GM21367 (cell line): ENCODE results near the gene RAP1GAP.
"Not testable (repeated sequence)": the region's sequence is repeated elsewhere in the genome, so short reads cannot be mapped to it uniquely, and the experiment has no call there.

Experiments
- ATAC-seq: cut with Tn5 transposase; IDR thresholded peaks from one replicate; pipeline ENCODE4 v1.9.1; 2021; ENCODE audit not compliant: unreplicated experiment

The RAP1GAP gene

DNA sequence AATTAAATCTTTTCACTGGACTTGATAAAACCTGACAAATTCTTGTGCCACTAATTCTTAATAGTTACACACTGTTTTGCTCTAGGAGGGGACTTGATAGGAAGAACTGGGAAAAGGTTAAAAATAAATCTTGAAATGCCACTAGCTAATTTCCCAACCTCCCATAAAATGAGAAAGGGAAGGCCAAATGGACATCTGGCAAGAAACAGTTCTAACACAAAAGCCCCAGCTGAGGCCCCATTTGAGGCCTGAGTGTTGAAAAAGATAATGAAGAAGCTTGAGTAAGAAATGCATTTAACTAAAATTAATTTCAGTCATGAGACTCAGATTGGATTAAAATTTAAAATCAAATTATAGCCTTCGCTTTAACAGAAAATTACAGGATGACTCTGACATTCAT, 11.2 kb upstream of the RAP1GAP start:
- no peak for ATAC-seq

DNA sequence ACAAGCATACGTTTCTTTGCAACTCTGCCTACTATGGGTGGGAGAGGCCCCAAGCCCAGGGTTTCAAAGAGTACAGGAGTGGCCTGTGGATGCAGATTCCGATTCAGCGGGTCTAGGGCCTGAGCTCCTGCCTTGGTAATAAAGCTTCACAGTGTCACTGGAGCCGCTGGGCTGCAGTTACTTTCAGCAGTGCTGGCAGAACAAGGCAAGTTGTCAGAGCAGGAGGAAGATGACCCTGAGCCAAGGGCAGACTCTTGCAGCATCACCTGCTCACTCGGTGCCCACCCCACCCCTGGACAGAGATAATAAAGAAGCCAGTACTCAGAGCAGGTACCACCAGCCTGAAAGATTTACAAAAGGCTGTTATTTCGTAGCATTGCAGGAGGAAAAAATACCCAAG, 8.0 kb upstream of the RAP1GAP start:
- ATAC-seq: no peak

DNA sequence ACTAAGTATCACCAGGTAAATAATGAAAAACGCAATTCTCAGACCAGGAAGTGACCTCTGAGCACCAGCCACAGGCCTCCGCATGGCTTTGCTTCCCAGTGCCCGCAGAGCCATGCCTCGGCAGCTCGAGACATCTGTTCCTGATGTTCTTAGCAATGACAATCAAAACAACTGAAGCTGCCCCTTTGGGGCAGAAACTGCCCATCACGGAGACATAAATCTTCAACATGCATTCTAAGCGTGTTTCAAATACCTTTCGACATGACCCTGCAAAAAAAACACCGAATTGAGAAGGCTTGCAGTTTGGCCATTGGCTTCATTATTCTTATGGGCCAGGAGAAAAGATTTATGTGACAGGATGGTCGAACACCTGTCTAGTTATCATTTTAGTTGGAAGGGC, 5.8 kb upstream of the RAP1GAP start:
- no peak for ATAC-seq

DNA sequence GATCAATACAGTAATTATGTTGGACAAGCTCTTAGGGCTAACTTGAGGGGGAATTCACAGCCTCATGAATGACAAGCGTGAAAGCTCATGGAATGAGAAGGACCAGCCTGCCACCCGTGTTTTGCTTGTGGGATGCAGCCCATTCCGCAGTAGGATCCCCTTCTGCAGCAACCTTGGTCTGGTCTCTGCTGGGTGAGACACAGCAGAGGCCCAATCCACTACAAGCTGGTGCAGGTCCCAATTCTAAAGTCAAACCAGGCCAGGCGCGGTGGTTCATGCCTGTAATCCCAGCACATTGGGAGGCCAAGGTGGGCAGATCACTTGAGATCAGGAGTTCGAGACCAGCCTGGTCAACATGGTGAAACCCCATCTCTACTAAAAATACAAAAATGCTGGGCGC, 4.7 kb upstream of the RAP1GAP start:
- not testable (repeated sequence) for ATAC-seq

- ATAC-seq: no peak
These were observed 4.2 kb upstream of the RAP1GAP start for GRCh38 chr1:21673277-21673780.

- no peak for ATAC-seq
These were observed 3.5 kb upstream of the RAP1GAP start for GRCh38 chr1:21672478-21673276.

- ATAC-seq: no peak
These were observed 2.8 kb upstream of the RAP1GAP start for GRCh38 chr1:21671915-21672314.

DNA sequence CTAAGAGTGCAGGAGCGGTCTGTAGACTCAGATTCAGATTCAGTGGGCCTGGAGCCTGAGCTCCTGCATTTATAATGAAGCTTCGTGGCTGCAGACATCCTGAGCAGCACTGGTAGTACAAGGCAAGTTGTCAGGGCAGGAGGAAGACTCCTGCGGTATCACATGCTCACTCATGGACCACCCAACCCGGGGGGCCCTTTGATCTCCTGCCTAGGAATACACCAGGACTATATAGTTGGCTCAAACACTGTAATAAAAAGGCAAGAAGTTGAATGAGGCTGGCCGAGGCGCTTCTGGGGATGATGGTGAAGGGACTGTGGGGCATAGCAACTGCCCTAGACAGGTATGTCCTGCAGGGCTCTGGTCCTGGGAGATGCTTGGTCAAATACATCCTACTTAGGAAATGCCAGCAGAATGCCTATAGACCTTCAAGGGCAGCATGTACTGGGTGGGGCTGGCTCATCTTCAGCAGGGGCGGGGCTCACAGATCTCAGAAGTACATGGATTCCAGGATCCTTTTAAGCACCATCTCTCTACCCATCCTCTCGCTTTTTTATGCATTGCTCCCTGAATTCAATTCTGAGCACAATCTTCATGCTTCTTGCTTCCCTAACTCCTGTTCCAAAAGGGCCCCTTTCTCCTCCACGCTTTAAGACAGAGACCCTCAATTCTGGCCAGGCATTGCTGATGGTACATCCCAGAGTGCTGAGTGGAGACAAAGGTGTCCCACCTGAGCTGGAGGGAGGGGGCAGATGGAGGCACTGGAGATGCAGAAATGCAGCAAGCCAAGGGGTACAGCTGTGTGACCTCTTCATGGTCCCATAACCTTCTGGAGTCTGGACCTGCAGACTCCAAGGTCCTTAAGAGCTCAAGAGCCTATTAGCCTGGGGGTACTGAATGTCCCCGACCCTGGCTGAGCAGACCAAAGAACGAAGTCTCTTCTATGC, 2.1 kb upstream of the RAP1GAP start:
- ATAC-seq: no peak

- no peak for ATAC-seq
These were observed 1.1 kb upstream of the RAP1GAP start for GRCh38 chr1:21670059-21670881.

DNA sequence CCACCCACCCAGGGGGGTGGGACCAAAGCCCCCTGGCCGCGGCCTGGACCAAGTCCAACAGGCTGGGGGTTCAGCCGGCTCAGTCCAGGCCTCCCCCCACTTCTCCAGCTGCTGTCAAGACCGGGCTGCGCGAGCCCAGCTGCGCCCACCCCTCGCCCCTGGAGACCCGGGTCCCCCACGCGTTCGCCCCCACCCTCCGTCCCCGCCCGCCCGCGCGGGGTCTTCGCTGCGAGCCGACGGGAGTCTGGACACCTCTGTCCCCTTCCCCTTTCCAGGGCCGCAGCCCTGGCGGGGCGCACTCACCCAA, 253 bp downstream of the RAP1GAP start:
- ATAC-seq: no peak

GRCh38 chr1:21668232-21668950, 766 bp downstream of the RAP1GAP start:
- ATAC-seq: no peak

GRCh38 chr1:21667348-21668231, 1.6 kb downstream of the RAP1GAP start:
- ATAC-seq: no peak

GRCh38 chr1:21666576-21667320, 2.4 kb downstream of the RAP1GAP start:
- no peak for ATAC-seq

DNA sequence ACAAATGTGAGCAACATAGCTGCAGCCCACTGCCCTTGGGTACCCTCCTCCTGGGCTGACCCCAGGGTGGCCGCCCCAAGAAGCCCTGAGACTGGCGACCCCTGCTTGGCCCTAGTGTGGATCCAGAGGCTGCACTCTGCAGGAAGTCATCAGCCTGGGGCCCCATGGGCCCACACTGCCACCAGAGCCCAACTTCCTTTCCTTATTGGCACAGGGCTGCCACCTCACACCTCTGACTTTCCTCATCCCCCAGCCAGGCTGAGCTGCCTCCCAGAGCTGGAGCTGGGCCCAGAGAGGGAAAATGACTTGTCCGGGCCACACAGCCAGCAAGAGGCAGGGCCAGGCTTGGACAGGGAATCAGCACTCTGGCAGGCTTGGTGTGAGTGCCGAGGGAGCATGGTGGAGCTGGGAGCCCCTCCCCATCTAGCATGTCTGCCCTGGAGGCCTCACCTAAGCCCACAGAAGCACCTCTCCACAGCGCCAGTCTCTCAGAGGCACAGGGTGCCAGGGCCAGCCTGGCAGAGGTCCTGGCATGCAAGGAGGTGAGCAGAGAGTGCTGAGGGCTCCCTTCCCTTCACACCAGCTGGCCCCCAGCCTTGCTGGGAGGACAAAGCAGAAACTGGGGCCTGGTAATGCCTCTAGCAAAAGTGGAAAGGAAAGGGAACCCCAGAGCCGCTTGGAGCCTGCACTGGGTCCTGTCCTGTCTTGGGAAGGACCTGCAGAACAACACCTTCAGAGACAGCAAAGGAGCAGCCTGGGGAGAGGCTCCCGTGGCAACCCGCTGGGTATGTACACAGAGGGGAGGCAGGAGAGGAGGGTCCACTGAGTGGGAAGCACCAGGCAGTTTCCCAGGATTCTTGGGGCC, 3.2 kb downstream of the RAP1GAP start:
- no peak for ATAC-seq

- ATAC-seq: no peak
These were observed 4.2 kb downstream of the RAP1GAP start for GRCh38 chr1:21664806-21665588.

GRCh38 chr1:21663951-21664805, 5.0 kb downstream of the RAP1GAP start:
- ATAC-seq: no peak
